NK-92 (cell line): Measurements from ENCODE around the gene DNAH10.
"Not testable (repeated sequence)": the region's sequence is repeated elsewhere in the genome, so short reads cannot be mapped to it uniquely, and the experiment has no call there.

Source experiments
- DNase-seq: peaks from one replicate; lab custom pipeline; 2025; ENCODE audit not compliant: unreplicated experiment; lab: John Stamatoyannopoulos, UW

DNAH10 gene

DNA sequence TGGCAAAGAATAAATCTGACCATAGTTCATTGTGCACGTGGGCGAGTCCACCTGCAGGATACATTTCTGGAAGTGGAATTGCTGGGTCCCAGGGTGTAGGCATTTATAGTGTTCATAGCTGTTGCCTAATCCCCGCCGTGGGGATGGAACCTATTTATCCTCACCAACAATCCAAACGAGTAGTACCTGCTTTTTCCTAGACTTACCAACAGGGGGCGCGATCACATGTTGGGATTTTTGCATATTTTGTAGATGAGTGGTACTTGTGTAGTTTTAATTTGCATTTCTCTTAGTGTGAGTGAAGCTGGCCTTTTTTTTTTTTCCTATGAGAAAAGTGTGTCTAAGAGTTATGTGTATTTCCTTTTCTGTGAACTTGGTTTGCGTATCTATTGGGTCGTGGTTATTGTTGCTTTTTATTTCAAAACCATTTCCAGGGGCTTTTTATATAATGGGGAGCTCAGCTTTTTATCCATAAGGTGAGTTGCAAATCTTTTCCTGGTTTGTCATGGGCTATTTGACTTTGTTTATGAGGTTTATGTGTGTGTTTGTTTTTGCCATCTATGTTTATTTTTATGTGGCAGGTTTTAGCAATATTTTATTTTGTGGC lies 143.3 kb downstream of the DNAH10 start:
- no peak for DNase-seq

- no peak for DNase-seq
Measured at GRCh38 chr12:123906711-123907420, 144.8 kb downstream of the DNAH10 start.

- no peak for DNase-seq
Measured at GRCh38 chr12:123907726-123908476, 145.8 kb downstream of the DNAH10 start.

GRCh38 chr12:123908884-123909725 lies 147.0 kb downstream of the DNAH10 start:
- no peak for DNase-seq

DNA sequence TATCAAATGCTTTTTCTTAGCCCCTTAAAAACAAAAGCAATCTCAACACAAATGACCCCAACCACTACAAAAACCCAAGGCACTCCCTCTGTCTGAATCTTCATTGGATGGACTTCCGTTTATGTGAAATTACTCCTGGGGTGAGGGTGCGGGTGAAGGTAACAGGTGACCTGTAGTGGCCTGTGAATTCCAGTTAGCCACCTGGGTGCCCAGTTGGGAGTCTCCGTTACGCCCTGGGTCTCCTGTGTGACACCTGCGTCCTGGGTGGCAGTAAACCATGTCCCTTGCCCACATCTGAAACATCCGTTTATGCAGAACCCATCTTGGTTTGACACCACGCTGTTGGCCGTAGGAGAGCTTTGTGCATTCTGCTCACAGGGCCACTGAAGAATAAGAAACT lies 148.0 kb downstream of the DNAH10 start:
- DNase-seq = no peak

GRCh38 chr12:123910761-123911193 lies 148.7 kb downstream of the DNAH10 start:
- no peak for DNase-seq

- not testable (repeated sequence) for DNase-seq
Measured at GRCh38 chr12:123911672-123912409, 149.7 kb downstream of the DNAH10 start.

GRCh38 chr12:123912415-123913380 lies 150.6 kb downstream of the DNAH10 start:
- DNase-seq = no peak

DNA sequence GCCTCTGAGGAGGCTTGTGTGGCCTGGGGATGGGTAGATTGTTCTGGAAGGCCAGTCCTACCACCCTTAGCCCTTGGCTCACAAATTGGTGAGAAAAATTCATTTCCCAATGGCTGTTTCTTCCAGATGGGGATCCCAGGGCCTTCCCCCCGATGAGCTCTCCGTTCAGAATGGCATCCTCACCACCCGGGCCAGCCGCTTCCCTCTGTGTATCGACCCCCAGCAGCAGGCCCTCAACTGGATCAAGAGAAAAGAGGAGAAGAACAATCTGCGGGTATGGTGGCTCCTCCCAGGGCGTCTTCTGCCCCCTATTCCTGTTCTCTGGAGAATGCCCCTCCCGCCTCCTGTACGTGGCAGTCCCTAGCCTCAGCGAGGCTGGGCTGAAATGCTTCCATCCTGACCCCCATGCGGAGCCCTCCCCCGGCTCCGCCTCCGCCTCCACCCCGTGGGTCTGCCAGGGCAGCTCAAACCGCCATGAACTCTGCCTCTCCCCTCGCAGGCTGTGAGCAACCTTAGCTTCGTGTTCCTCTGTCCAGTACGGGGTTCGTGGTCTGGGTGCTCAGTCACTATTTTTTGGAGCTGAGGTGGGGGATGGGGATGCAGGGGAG lies 152.7 kb downstream of the DNAH10 start:
- DNase-seq = no peak

DNA sequence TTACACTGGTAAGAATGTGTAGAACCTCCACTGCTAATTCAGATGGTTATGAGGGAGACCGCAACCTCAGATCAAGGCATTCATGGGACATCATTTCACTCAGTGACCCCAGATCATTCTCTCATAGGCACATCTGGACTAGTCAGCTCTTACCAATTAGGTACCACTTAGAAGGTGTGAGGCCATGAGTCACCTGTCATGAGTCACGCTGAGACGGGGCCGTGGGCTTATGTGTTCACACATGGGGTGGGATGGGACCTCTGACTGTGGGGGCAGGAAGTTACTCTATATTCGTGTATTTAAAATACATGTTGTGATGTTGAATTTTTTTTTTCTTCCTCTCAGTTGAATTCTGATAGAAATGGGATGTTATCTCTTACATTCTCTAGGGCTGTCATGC lies 154.6 kb downstream of the DNAH10 start:
- DNase-seq = no peak

GRCh38 chr12:123917337-123917850 lies 155.3 kb downstream of the DNAH10 start:
- DNase-seq = no peak

- DNase-seq = no peak
Measured at GRCh38 chr12:123919980-123920360, 157.9 kb downstream of the DNAH10 start.

DNA sequence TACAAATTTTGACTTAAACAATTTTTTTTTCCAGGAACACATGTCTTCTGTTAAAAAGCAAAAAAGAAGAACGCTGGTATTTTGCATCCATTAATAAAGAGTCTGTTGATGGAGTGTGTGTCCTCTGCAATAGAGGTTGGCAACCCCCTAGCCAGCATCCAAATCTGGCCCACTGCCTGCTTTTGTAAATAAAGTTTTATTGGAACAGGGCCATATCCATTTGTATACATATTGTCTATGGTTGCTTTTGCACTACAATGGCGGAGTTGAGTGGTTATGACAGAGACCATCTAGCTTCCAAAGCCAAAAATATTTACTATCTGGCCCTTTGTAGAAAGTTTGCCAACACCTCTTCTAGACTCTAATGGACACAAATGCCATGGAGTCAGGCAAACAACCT lies 160.9 kb downstream of the DNAH10 start:
- DNase-seq = no peak

- DNase-seq = no peak
Measured at GRCh38 chr12:123923927-123924326, 161.8 kb downstream of the DNAH10 start.

GRCh38 chr12:123924539-123924938 lies 162.4 kb downstream of the DNAH10 start:
- no peak for DNase-seq

DNA sequence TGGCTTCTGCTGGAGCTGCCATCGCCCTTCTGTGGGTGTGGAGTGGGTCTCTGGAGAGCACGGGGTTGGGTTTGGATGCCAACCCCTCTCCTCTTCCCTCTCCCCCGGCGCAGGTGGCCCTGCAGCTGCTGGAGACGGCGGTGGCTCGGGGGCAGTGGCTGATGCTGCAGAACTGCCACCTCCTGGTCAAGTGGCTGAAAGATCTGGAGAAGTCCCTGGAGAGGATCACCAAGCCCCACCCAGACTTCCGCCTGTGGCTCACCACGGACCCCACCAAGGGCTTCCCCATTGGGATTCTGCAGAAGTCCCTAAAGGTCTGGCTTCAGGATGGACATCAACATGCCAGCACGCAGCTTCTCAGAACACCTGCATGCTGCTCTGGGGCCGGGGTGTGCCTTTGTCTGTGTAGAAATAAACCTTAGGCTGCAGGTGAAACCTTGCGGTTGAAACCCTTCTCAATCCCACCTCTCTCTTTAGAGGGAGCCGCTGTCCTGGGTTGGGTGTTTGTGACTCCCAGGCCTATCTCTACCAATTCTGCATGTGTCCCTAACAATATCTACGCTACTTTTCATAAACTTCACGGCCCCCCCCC lies 166.3 kb downstream of the DNAH10 start:
- no peak for DNase-seq

GRCh38 chr12:123928897-123929296 lies 166.8 kb downstream of the DNAH10 start:
- DNase-seq = no peak

DNA sequence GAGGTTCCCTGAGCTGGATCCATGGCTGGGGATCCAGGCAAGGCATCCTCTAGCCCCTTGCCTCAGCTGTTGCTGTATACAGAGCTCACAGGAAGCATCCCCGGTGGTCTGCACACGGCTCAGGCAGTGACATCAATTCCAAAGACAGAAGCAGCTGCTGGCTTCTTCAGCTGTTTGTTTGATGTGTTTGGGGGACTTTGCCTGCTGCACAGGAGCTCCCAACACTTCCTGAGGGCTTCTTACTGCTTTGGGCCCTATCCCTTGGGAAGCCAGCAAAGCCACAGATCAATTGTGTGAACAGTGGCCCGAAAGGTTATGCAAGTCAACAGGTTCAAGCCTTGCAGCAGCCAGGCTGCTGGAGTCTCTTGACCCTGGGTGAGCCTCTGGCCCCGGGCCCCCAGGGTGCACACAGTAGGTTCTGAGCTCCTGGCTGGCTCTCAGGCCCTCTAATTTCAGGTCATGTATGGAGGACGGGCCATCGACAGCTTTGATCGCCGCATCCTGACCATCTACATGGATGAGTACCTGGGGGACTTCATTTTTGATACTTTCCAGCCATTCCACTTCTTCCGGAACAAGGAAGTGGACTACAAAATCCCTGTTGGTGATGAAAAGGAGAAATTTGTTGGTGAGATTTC lies 168.0 kb downstream of the DNAH10 start:
- DNase-seq = no peak
